Muscle layer of duodenum (tissue), 2 donors: ENCODE results near the gene MIER1.

Experiments used
- H3K27ac ChIP-seq: one replicate; pipeline ENCODE4 v1.7.0; 2013; ENCODE audit warnings: mild to moderate bottlenecking, low read length
- H3K27me3 ChIP-seq: one replicate; pipeline ENCODE4 v1.7.0; 2013; ENCODE audit warnings: low read depth, mild to moderate bottlenecking, control low read depth, low read length
- H3K36me3 ChIP-seq, 2 donors: one replicate each; pipeline ENCODE4 v1.7.0; 2013; ENCODE audit warnings: low read length in 2 of 2, control low read depth in 1 of 2, mild to moderate bottlenecking in 1 of 2; ENCODE audit not compliant: insufficient read depth in 2 of 2, control insufficient read depth in 1 of 2
- H3K4me1 ChIP-seq, 2 donors: one replicate each; pipeline ENCODE4 v1.7.0; 2013; ENCODE audit warnings: low read length in 2 of 2, mild to moderate bottlenecking in 2 of 2, control low read depth in 1 of 2, moderate library complexity in 1 of 2; ENCODE audit not compliant: insufficient read depth in 2 of 2, control insufficient read depth in 1 of 2
- H3K4me3 ChIP-seq, 2 donors: one replicate each; pipeline ENCODE4 v1.7.0; 2013; ENCODE audit warnings: low read length in 2 of 2, low read depth in 1 of 2, mild to moderate bottlenecking in 1 of 2
- H3K9me3 ChIP-seq, 2 donors: one replicate each; pipeline ENCODE4 v1.7.0; 2013; ENCODE audit warnings: low read length in 2 of 2, control low read depth in 1 of 2, mild to moderate bottlenecking in 1 of 2; ENCODE audit not compliant: control insufficient read depth in 1 of 2
- donor health status: healthy.

Gene MIER1

GRCh38 chr1:66925944-66926343 lies 1.2 kb downstream of the MIER1 start:
- Histone ChIP-seq H3K4me1 (peaks cover 13 to 27% of the 10 kb centered on the region in 2 donors), H3K36me3 (no peaks in the 10 kb centered on the region), H3K27ac (peak overlapping the region; percentile 90)

GRCh38 chr1:66927528-66927927 lies 2.7 kb downstream of the MIER1 start:
- H3K4me1 ChIP-seq = peaks cover 13 to 39% of the 10 kb centered on the region in 2 donors

More at GRCh38 chr1:66925944-66926343, 1.2 kb downstream of the MIER1 start:
- H3K9me3 ChIP-seq = no peaks in the 10 kb centered on the region
- no peaks in the 10 kb centered on the region for H3K27me3 ChIP-seq
- peak overlapping the region; percentile 91 to 97 for H3K4me3 ChIP-seq

GRCh38 chr1:66929146-66929688 lies 4.4 kb downstream of the MIER1 start:
- Histone ChIP-seq H3K9me3 (no peaks in the 10 kb centered on the region), H3K27me3 (no peaks in the 10 kb centered on the region), H3K4me1 (peaks cover 13 to 33% of the 10 kb centered on the region in 2 donors), H3K27ac (peak overlapping the region; percentile 71), H3K4me3 (peak overlapping the region; percentile 67 to 91), H3K36me3 (no peaks in the 10 kb centered on the region)

More at GRCh38 chr1:66927528-66927927, 2.7 kb downstream of the MIER1 start:
- H3K9me3 ChIP-seq = no peaks in the 10 kb centered on the region
- H3K27me3 ChIP-seq = no peaks in the 10 kb centered on the region
- no peak overlapping the region for H3K27ac ChIP-seq
- no peak overlapping the region for H3K4me3 ChIP-seq
- no peaks in the 10 kb centered on the region for H3K36me3 ChIP-seq

- Histone ChIP-seq H3K4me1 (peaks cover 16 to 31% of the 10 kb centered on the region in 2 donors), H3K36me3 (no peaks in the 10 kb centered on the region), H3K9me3 (no peaks in the 10 kb centered on the region), H3K27me3 (no peaks in the 10 kb centered on the region), H3K27ac (peak overlapping the region; percentile 71), H3K4me3 (peak overlapping the region; percentile 67 to 91)
These were observed 4.9 kb downstream of the MIER1 start for GRCh38 chr1:66929691-66929998.

- peak overlapping the region; percentile 67 to 96 for H3K4me3 ChIP-seq
- peak overlapping the region; percentile 98 for H3K27ac ChIP-seq
- H3K27me3 ChIP-seq = no peaks in the 10 kb centered on the region
- H3K9me3 ChIP-seq = no peaks in the 10 kb centered on the region
- H3K36me3 ChIP-seq = no peaks in the 10 kb centered on the region
- H3K4me1 ChIP-seq = peaks cover 21 to 36% of the 10 kb centered on the region in 2 donors
These were observed 5.4 kb downstream of the MIER1 start for GRCh38 chr1:66929999-66930822.

GRCh38 chr1:66930823-66931174 lies 6.0 kb downstream of the MIER1 start:
- no peaks in the 10 kb centered on the region for H3K9me3 ChIP-seq
- H3K27ac ChIP-seq = peak overlapping the region; percentile 98
- peaks cover 19 to 34% of the 10 kb centered on the region in 2 donors for H3K4me1 ChIP-seq

GRCh38 chr1:66931590-66931989 lies 6.8 kb downstream of the MIER1 start:
- no peaks in the 10 kb centered on the region for H3K27me3 ChIP-seq

More at GRCh38 chr1:66930823-66931174, 6.0 kb downstream of the MIER1 start:
- H3K36me3 ChIP-seq = no peaks in the 10 kb centered on the region
- H3K27me3 ChIP-seq = no peaks in the 10 kb centered on the region
- peak overlapping the region; percentile 67 to 96 for H3K4me3 ChIP-seq

GRCh38 chr1:66932291-66932690 lies 7.5 kb downstream of the MIER1 start:
- Histone ChIP-seq H3K27me3 (no peaks in the 10 kb centered on the region), H3K27ac (peak overlapping the region; percentile 26), H3K9me3 (no peaks in the 10 kb centered on the region), H3K4me1 (peaks cover 12 to 24% of the 10 kb centered on the region in 2 donors), H3K36me3 (no peaks in the 10 kb centered on the region), H3K4me3 (peak overlapping the region in 1 of 2 donors; percentile 31)

More at GRCh38 chr1:66931590-66931989, 6.8 kb downstream of the MIER1 start:
- Histone ChIP-seq H3K9me3 (no peaks in the 10 kb centered on the region), H3K36me3 (no peaks in the 10 kb centered on the region), H3K27ac (peak overlapping the region; percentile 98), H3K4me1 (peaks cover 12 to 27% of the 10 kb centered on the region in 2 donors), H3K4me3 (peak overlapping the region; percentile 67 to 96)

- Histone ChIP-seq H3K4me3 (peak overlapping the region; percentile 40 to 41), H3K27ac (peak overlapping the region; percentile 62), H3K27me3 (no peaks in the 10 kb centered on the region), H3K36me3 (no peaks in the 10 kb centered on the region), H3K4me1 (peaks cover 11 to 31% of the 10 kb centered on the region in 2 donors), H3K9me3 (no peaks in the 10 kb centered on the region)
These were observed 9.3 kb downstream of the MIER1 start for GRCh38 chr1:66933887-66934700.

GRCh38 chr1:66937529-66938234 lies 12.9 kb downstream of the MIER1 start:
- H3K4me3 ChIP-seq = no peak overlapping the region
- H3K27ac ChIP-seq = no peak overlapping the region
- peaks cover 7 to 32% of the 10 kb centered on the region in 2 donors for H3K4me1 ChIP-seq
- H3K27me3 ChIP-seq = no peaks in the 10 kb centered on the region
- no peaks in the 10 kb centered on the region for H3K36me3 ChIP-seq
- no peaks in the 10 kb centered on the region for H3K9me3 ChIP-seq
